Measurements from ENCODE around the gene FGF1.

GRCh38 chr5:142670804-142671203 is 15.1 kb downstream of the FGF1 start:
- TF ChIP-seq TARDBP (IDR thresholded peaks at IDR 0.05) (no peak), SUZ12 (IDR thresholded peaks at IDR 0.05) (no peak), HDGF (IDR thresholded peaks at IDR 0.05; ENCODE audit: borderline replicate concordance) (no peak), FOXM1 (IDR thresholded peaks at IDR 0.05; ENCODE audit: borderline replicate concordance) (no peak), L3MBTL2 (conservative IDR thresholded peaks at IDR 0.05) (no peak), FOXA1 (IDR thresholded peaks at IDR 0.05) (no peak), FOXK2 (IDR thresholded peaks at IDR 0.05) (no peak), SP1 (IDR thresholded peaks at IDR 0.05) (no peak), ARNT (IDR thresholded peaks at IDR 0.05) (no peak), NFRKB (IDR thresholded peaks at IDR 0.05) (no peak), ELF4 (IDR thresholded peaks at IDR 0.05) (no peak), ZNF384 (IDR thresholded peaks at IDR 0.05) (no peak)
